ENCODE results near the gene KLHL36. TPM values are rescaled to one million over a fixed set of nuclear protein-coding genes. Genes with fewer than 3 reads are reported as not detected.

Gene KLHL36
- total RNA-seq, 1 experiment from 2014 or later = 93.6 TPM

DNA sequence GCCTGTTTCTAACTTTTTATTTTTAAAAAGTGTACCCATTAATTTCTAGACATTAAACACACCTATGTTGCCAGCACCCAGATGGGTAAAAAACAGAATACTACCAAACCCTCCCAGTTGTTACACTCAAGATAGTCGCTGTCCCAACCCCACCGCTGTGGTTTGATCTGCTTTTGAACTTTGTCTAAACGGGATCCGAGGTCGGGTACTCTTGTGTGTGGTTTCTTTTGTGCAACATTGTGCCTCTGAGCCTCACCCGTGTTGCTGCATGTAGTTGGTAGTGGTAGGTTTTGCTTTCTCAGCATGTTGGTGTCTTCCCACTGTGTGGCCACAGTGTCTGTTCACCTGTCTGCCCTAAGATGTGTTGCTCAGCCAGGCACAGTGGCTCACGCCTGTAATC is 4.3 kb downstream of the KLHL36 start:
- DNase-seq = no peak
- no peaks in the 10 kb centered on the region for H3K9me3 Mint-ChIP-seq (ENCODE audit: low read depth, unreplicated experiment)
- peaks cover 80% of the 10 kb centered on the region for H3K36me3 Mint-ChIP-seq (ENCODE audit: insufficient read depth, unreplicated experiment)
- BruUV-seq (replicated peaks) = no TSS peak
- H3K27me3 Mint-ChIP-seq (ENCODE audit: unreplicated experiment) = no peaks in the 10 kb centered on the region
- no peak overlapping the region for H3K4me3 Mint-ChIP-seq (ENCODE audit: low read depth, unreplicated experiment)
- TF ChIP-seq, protein P1, sequence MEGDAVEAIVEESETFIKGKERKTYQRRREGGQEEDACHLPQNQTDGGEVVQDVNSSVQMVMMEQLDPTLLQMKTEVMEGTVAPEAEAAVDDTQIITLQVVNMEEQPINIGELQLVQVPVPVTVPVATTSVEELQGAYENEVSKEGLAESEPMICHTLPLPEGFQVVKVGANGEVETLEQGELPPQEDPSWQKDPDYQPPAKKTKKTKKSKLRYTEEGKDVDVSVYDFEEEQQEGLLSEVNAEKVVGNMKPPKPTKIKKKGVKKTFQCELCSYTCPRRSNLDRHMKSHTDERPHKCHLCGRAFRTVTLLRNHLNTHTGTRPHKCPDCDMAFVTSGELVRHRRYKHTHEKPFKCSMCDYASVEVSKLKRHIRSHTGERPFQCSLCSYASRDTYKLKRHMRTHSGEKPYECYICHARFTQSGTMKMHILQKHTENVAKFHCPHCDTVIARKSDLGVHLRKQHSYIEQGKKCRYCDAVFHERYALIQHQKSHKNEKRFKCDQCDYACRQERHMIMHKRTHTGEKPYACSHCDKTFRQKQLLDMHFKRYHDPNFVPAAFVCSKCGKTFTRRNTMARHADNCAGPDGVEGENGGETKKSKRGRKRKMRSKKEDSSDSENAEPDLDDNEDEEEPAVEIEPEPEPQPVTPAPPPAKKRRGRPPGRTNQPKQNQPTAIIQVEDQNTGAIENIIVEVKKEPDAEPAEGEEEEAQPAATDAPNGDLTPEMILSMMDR (IDR thresholded peaks at IDR 0.05; ENCODE audit: unreplicated experiment) = no peak
- peaks cover 21% of the 10 kb centered on the region for H3K4me1 Mint-ChIP-seq (ENCODE audit: low read depth, unreplicated experiment)
- CTCF ChIA-PET = no interaction called here
- no peak overlapping the region for H3K27ac Mint-ChIP-seq (ENCODE audit: unreplicated experiment)
- intact Hi-C loops (cut with micrococcal nuclease; ENCODE audit: unreplicated experiment) = no loop called here

DNA sequence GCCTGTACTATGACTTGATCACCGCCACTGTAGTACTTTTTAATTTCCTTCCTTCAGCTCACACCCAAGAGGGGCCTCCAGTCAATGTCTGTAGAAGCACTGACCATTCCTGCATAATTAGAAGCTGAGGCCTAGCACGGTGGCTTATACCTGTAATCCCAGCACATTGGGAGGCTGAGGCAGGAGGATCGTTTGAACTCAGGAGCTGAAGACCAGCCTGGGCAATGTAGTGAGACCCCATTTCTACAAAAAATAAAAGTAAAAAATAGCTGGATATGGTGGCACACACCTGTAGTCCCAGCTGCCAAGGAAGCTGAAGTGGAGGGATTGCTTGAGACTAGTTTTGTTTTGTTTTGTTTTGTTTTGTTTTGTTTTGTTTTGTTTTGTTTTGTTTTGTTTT is 5.9 kb downstream of the KLHL36 start:
- no peak for DNase-seq
- Mint-ChIP-seq H3K27me3 (ENCODE audit: unreplicated experiment) (no peaks in the 10 kb centered on the region), H3K27ac (ENCODE audit: unreplicated experiment) (no peak overlapping the region), H3K36me3 (ENCODE audit: insufficient read depth, unreplicated experiment) (peaks cover 80% of the 10 kb centered on the region), H3K4me3 (ENCODE audit: low read depth, unreplicated experiment) (no peak overlapping the region), H3K4me1 (ENCODE audit: low read depth, unreplicated experiment) (peaks cover 21% of the 10 kb centered on the region), H3K9me3 (ENCODE audit: low read depth, unreplicated experiment) (no peaks in the 10 kb centered on the region)
- BruUV-seq (replicated peaks) = no TSS peak
- TF ChIP-seq, protein P1 (IDR thresholded peaks at IDR 0.05; ENCODE audit: unreplicated experiment) = no peak
- CTCF ChIA-PET = no interaction called here
- intact Hi-C loops (cut with micrococcal nuclease; ENCODE audit: unreplicated experiment) = no loop called here

DNA sequence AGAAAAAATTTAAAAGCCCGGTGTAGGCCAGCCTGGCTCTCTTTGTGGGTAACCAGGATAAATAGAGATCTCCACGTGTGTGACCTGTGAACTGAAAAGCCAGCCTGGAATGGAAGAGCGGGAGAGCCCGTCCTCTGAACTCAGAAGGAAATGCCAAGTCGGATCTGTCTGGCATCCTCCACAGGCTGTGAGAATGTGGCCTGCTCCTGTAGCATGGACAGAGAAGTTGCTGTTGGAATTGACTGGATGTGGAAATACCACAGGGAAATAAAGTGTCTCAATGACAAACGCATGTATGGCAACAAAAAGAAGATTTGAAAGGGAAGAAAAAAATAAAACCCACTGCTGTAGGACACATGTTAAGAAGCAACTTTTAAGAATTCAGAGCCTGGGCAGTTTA is 6.7 kb downstream of the KLHL36 start:
- Mint-ChIP-seq H3K4me1 (ENCODE audit: low read depth, unreplicated experiment) (peaks cover 17% of the 10 kb centered on the region), H3K27me3 (ENCODE audit: unreplicated experiment) (no peaks in the 10 kb centered on the region), H3K4me3 (ENCODE audit: low read depth, unreplicated experiment) (no peak overlapping the region), H3K27ac (ENCODE audit: unreplicated experiment) (no peak overlapping the region), H3K36me3 (ENCODE audit: insufficient read depth, unreplicated experiment) (peaks cover 72% of the 10 kb centered on the region), H3K9me3 (ENCODE audit: low read depth, unreplicated experiment) (no peaks in the 10 kb centered on the region)
- TF ChIP-seq, protein P1 (IDR thresholded peaks at IDR 0.05; ENCODE audit: unreplicated experiment) = no peak
- intact Hi-C loops (cut with micrococcal nuclease; ENCODE audit: unreplicated experiment) = no loop called here
- DNase-seq = no peak
- CTCF ChIA-PET = interaction anchor here (0.7 kb wide), 1 partner anchor 78 kb away, joined by 4 read pairs; no protein-coding TSS in a partner anchor
- BruUV-seq (replicated peaks) = no TSS peak

DNA sequence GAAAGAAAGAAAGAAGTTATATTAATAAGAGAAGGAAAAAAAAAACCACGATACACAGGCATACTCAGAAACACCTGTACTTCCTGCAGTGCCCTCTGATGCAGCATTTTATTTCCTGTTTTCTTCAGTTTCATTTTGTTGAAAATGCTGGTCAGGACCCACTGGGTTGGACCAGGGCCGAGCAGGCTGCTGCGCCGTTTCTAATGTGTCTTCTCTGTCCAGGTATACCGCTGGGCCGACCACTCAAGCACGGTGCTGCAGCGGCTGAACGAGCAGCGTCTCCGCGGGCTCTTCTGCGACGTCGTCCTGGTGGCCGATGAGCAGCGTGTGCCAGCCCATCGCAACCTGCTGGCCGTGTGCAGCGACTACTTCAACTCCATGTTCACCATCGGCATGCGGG is 8.3 kb downstream of the KLHL36 start:
- Mint-ChIP-seq H3K27ac (ENCODE audit: unreplicated experiment) (no peak overlapping the region), H3K4me1 (ENCODE audit: low read depth, unreplicated experiment) (peaks cover under 1% of the 10 kb centered on the region), H3K9me3 (ENCODE audit: low read depth, unreplicated experiment) (no peaks in the 10 kb centered on the region), H3K4me3 (ENCODE audit: low read depth, unreplicated experiment) (no peak overlapping the region), H3K27me3 (ENCODE audit: unreplicated experiment) (no peaks in the 10 kb centered on the region), H3K36me3 (ENCODE audit: insufficient read depth, unreplicated experiment) (peaks cover 61% of the 10 kb centered on the region)
- intact Hi-C loops (cut with micrococcal nuclease; ENCODE audit: unreplicated experiment) = no loop called here
- no TSS peak for BruUV-seq (replicated peaks)
- CTCF ChIA-PET = interaction anchor here (0.8 kb wide), 1 partner anchor 28 kb away, joined by 4 read pairs; no protein-coding TSS in a partner anchor
- TF ChIP-seq, protein P1 (IDR thresholded peaks at IDR 0.05; ENCODE audit: unreplicated experiment) = no peak
- DNase-seq = no peak

All from Calu3 (cell line).